ENCODE measurements around the gene SP6. TPM values are rescaled to one million over a fixed set of nuclear protein-coding genes. Genes with fewer than 3 reads are reported as not detected.

The SP6 gene
- total and polyA plus RNA-seq, 4 donors: 0.03 to 0.09 (median 0.06) TPM

- DNase-seq (ENCODE audit: low spot score): no peak
- H3K27me3 ChIP-seq (ENCODE audit: control insufficient read depth in 4 of 4, insufficient read depth in 4 of 4, low read length in 3 of 4): no peaks in the 10 kb centered on the region
- H3K4me3 ChIP-seq (ENCODE audit: low read depth in 1 of 3, low read length in 3 of 3): no peak overlapping the region
- H3K4me1 ChIP-seq (ENCODE audit: control insufficient read depth in 4 of 4, insufficient read depth in 4 of 4, low read length in 3 of 4): peaks cover 3 to 24% (median 13%) of the 10 kb centered on the region in 4 donors
- no peaks in the 10 kb centered on the region for H3K9me3 ChIP-seq (ENCODE audit: control insufficient read depth in 4 of 4, low read length in 3 of 4)
- no peaks in the 10 kb centered on the region for H3K36me3 ChIP-seq (ENCODE audit: control insufficient read depth in 4 of 4, insufficient read depth in 3 of 4, low read depth in 1 of 4, low read length in 3 of 4)
- H3K27ac ChIP-seq (ENCODE audit: low read depth in 1 of 2, low read length in 2 of 2): no peak overlapping the region
- TF ChIP-seq ZBTB33 (IDR thresholded peaks at IDR 0.05) (no peak), HNF4A (conservative IDR thresholded peaks at IDR 0.05) (no peak), TAF1 (conservative IDR thresholded peaks at IDR 0.05) (no peak), RAD21 (IDR thresholded peaks at IDR 0.05) (no peak), YY1 (IDR thresholded peaks at IDR 0.05) (no peak), GABPA (IDR thresholded peaks at IDR 0.05 in 1 of 2, conservative IDR thresholded peaks at IDR 0.05 in 1 of 2) (no peak), FOXA2 (IDR thresholded peaks at IDR 0.05) (no peak), SP1 (IDR thresholded peaks at IDR 0.05) (no peak), FOXA1 (IDR thresholded peaks at IDR 0.05) (no peak), HNF4G (IDR thresholded peaks at IDR 0.05) (no peak), NR2F2 (IDR thresholded peaks at IDR 0.05) (no peak)
- no peak overlapping the region for H3K9ac ChIP-seq (ENCODE audit: low read depth in 1 of 2, low read length in 2 of 2)
Observed at GRCh38 chr17:47898241-47898640, 47.3 kb upstream of the SP6 start.

- DNase-seq (ENCODE audit: low spot score): no peak
- 86% methylated on average over 5 of the region's 5 CpGs for WGBS
- Histone ChIP-seq H3K36me3 (ENCODE audit: control insufficient read depth in 4 of 4, insufficient read depth in 3 of 4, low read depth in 1 of 4, low read length in 3 of 4) (no peaks in the 10 kb centered on the region), H3K27ac (ENCODE audit: low read depth in 1 of 2, low read length in 2 of 2) (no peak overlapping the region), H3K27me3 (ENCODE audit: control insufficient read depth in 4 of 4, insufficient read depth in 4 of 4, low read length in 3 of 4) (no peaks in the 10 kb centered on the region), H3K9ac (ENCODE audit: low read depth in 1 of 2, low read length in 2 of 2) (peak overlapping the region in 1 of 2 donors; percentile 90), H3K4me3 (ENCODE audit: low read depth in 1 of 3, low read length in 3 of 3) (no peak overlapping the region), H3K9me3 (ENCODE audit: control insufficient read depth in 4 of 4, low read length in 3 of 4) (no peaks in the 10 kb centered on the region), H3K4me1 (ENCODE audit: control insufficient read depth in 4 of 4, insufficient read depth in 4 of 4, low read length in 3 of 4) (peaks cover 3 to 24% (median 13%) of the 10 kb centered on the region in 4 donors)
- no peak for TF ChIP-seq HNF4G (IDR thresholded peaks at IDR 0.05)
- TF ChIP-seq TAF1 (conservative IDR thresholded peaks at IDR 0.05): no peak
- TF ChIP-seq EGR1 (IDR thresholded peaks at IDR 0.05; ENCODE audit: low read depth in 2 of 2): no peak
- TF ChIP-seq, protein P1, sequence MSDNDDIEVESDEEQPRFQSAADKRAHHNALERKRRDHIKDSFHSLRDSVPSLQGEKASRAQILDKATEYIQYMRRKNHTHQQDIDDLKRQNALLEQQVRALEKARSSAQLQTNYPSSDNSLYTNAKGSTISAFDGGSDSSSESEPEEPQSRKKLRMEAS (IDR thresholded peaks at IDR 0.05): no peak
- no peak for TF ChIP-seq FOXA2 (IDR thresholded peaks at IDR 0.05)
- TF ChIP-seq RAD21 (IDR thresholded peaks at IDR 0.05): no peak
- no peak for TF ChIP-seq REST (IDR thresholded peaks at IDR 0.05)
- TF ChIP-seq HNF4A (conservative IDR thresholded peaks at IDR 0.05): no peak
- TF ChIP-seq ATF3 (IDR thresholded peaks at IDR 0.05): no peak
- no peak for TF ChIP-seq YY1 (IDR thresholded peaks at IDR 0.05)
Observed at GRCh38 chr17:47897561-47897960, 46.6 kb upstream of the SP6 start.

Measured in liver (tissue), 9 donors.